DND-41 (cell line): ENCODE results near the gene ERMARD.
"Not testable (repeated sequence)": the region's sequence is repeated elsewhere in the genome, so short reads cannot be mapped to it uniquely, and the experiment has no call there.

ENCODE experiments used
- ATAC-seq: fragments of 200-7000 bp; cut with Tn5 transposase; 3 replicates; pipeline ENCODE4 v1.9.1; 2021; ENCODE audit warnings: low read depth; ENCODE audit not compliant: insufficient read depth
- DNase-seq: peaks from one replicate; pipeline ENCODE4 v3.0.0-alpha.2; 2020
- H2AFZ ChIP-seq: 2 replicates; pipeline ENCODE4 v1.6.0; 2012; ENCODE audit warnings: low read depth, low read length
- H3K27ac ChIP-seq: 2 replicates; pipeline ENCODE4 v1.5.1; 2012; ENCODE audit warnings: low read length, inconsistent platforms
- H3K27me3 ChIP-seq: fragments of 200-600 bp; sonication (generic); 2 replicates; pipeline ENCODE4 v1.6.0; 2012; ENCODE audit warnings: low read length, mild to moderate bottlenecking, inconsistent platforms; ENCODE audit not compliant: insufficient read depth, poor library complexity
- H3K36me3 ChIP-seq: 2 replicates; pipeline ENCODE4 v1.5.1; 2012; ENCODE audit warnings: low read length, inconsistent platforms; ENCODE audit not compliant: insufficient read depth
- H3K4me1 ChIP-seq: 2 replicates; pipeline ENCODE4 v1.5.1; 2012; ENCODE audit warnings: mild to moderate bottlenecking, low read length; ENCODE audit not compliant: insufficient read depth
- H3K4me2 ChIP-seq: 2 replicates; pipeline ENCODE4 v1.6.0; 2012; ENCODE audit warnings: mild to moderate bottlenecking, moderate library complexity, low read length, inconsistent platforms; ENCODE audit not compliant: insufficient read depth
- H3K4me3 ChIP-seq, 2 experiments: fragments of 200-600 bp in 1 of 2; shearing (Covaris generic) in 1 of 2; 2 replicates each; pipeline ENCODE4 v1.5.1; 2012 to 2016; ENCODE audit warnings: inconsistent platforms in 2 of 2, low read length in 2 of 2, mild to moderate bottlenecking in 2 of 2, low read depth in 1 of 2, moderate library complexity in 1 of 2
- H3K79me2 ChIP-seq: 2 replicates; pipeline ENCODE4 v1.6.0; 2012; ENCODE audit warnings: low read length, inconsistent platforms; ENCODE audit not compliant: insufficient read depth
- H3K9ac ChIP-seq: 2 replicates; pipeline ENCODE4 v1.6.0; 2012; ENCODE audit warnings: low read depth, mild to moderate bottlenecking, inconsistent platforms, low read length, moderate library complexity
- H3K9me3 ChIP-seq: 2 replicates; pipeline ENCODE4 v1.5.1; 2012; ENCODE audit warnings: low read length, moderate library complexity, mild to moderate bottlenecking, inconsistent platforms; ENCODE audit not compliant: insufficient read depth, severe bottlenecking
- H4K20me1 ChIP-seq: 2 replicates; pipeline ENCODE4 v1.6.0; 2012; ENCODE audit warnings: low read length; ENCODE audit not compliant: insufficient read depth
- EZH2 ChIP-seq: IDR thresholded peaks from 3 replicates; pipeline ENCODE4 v1.6.1; 2012; ENCODE audit warnings: borderline replicate concordance, low read depth, mild to moderate bottlenecking, moderate library complexity, low read length, inconsistent platforms; ENCODE audit not compliant: severe bottlenecking
- TF ChIP-seq, protein P1 (sequence below): IDR thresholded peaks from 2 replicates; pipeline ENCODE4 v1.5.1; 2012; ENCODE audit warnings: borderline replicate concordance, low read length, moderate library complexity, mild to moderate bottlenecking; ENCODE audit not compliant: poor library complexity, severe bottlenecking; ENCODE audit errors: extremely low read depth

The ERMARD gene

DNA sequence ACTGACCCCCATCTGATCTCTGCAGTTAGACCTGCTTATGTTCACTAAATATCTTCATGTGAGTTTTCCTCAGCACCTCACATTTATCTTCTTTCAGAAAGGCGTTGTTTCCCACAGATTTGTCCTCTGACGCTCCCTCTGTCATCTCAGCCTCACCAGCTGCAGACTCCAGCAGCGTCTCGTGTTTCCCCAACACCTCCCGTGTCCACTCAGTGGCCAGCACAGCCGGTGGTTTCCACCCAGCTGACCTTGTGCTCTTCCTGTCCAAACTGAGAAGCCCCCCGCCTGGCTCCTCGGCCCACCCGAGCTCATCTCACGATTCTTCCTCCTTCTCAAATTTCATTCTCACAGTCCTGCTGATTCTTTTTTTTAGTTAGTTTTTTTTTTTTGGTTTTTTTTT lies 12.5 kb downstream of the ERMARD start:
- H3K9ac ChIP-seq: no peak overlapping the region
- H3K9me3 ChIP-seq: no peaks in the 10 kb centered on the region
- DNase-seq (no peak), ATAC-seq (no peak)
- no peaks in the 10 kb centered on the region for H4K20me1 ChIP-seq
- H3K36me3 ChIP-seq: peaks cover 84% of the 10 kb centered on the region
- no peaks in the 10 kb centered on the region for H3K27me3 ChIP-seq
- TF ChIP-seq, protein P1, sequence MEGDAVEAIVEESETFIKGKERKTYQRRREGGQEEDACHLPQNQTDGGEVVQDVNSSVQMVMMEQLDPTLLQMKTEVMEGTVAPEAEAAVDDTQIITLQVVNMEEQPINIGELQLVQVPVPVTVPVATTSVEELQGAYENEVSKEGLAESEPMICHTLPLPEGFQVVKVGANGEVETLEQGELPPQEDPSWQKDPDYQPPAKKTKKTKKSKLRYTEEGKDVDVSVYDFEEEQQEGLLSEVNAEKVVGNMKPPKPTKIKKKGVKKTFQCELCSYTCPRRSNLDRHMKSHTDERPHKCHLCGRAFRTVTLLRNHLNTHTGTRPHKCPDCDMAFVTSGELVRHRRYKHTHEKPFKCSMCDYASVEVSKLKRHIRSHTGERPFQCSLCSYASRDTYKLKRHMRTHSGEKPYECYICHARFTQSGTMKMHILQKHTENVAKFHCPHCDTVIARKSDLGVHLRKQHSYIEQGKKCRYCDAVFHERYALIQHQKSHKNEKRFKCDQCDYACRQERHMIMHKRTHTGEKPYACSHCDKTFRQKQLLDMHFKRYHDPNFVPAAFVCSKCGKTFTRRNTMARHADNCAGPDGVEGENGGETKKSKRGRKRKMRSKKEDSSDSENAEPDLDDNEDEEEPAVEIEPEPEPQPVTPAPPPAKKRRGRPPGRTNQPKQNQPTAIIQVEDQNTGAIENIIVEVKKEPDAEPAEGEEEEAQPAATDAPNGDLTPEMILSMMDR: no peak
- TF ChIP-seq EZH2: no peak
- no peak overlapping the region for H3K4me2 ChIP-seq
- H3K79me2 ChIP-seq: no peaks in the 10 kb centered on the region
- no peaks in the 10 kb centered on the region for H3K4me1 ChIP-seq
- no peak overlapping the region for H3K27ac ChIP-seq
- H3K4me3 ChIP-seq: no peak overlapping the region
- H2AFZ ChIP-seq: no peak overlapping the region

DNA sequence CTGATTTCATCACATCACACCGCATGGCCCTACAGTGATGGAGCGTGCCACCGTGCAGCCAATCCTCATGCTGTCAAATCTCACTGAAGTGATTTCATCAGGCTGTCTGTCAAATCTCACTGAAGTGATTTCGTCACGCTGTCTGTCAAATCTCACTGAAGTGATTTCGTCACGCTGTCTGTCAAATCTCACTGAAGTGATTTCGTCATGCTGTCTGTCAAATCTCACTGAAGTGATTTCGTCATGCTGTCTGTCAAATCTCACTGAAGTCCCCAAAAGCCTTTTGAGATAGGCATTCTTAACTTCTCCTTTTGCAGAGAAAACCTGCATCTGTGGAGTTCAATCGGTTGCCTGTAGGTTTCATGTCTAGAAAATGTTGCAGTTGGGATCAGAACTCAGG lies 14.4 kb downstream of the ERMARD start:
- not testable (repeated sequence) for H3K79me2 ChIP-seq, H3K27me3 ChIP-seq, H3K9me3 ChIP-seq, H3K9ac ChIP-seq, H3K4me1 ChIP-seq, H2AFZ ChIP-seq, H3K4me2 ChIP-seq, H4K20me1 ChIP-seq, DNase-seq, H3K4me3 ChIP-seq, ATAC-seq, H3K27ac ChIP-seq
- H3K36me3 ChIP-seq: peaks cover 75% of the 10 kb centered on the region

DNA sequence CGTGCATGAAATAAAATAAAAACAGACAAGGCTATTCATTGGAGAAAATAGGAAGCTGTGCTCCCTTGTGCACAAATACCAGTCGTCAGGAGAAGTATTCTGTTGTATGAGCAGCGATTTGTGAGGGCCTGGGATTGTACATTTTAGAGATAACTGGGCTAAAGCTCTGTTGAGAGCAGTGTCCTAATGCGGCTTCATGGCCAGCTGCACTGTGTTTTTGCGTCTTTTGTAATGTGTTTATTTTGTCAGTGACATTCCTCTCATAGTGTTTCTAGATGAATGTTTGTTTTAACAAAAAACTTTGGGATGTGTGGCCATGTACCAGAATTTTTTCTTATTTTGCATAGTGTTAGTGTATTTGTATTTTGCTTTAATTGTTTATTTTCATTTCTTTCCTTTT lies 14.8 kb downstream of the ERMARD start:
- Histone ChIP-seq H4K20me1 (no peaks in the 10 kb centered on the region), H3K36me3 (peaks cover 70% of the 10 kb centered on the region), H3K79me2 (no peaks in the 10 kb centered on the region), H3K4me3 (no peak overlapping the region), H3K27ac (no peak overlapping the region), H2AFZ (no peak overlapping the region), H3K27me3 (no peaks in the 10 kb centered on the region), H3K4me2 (no peak overlapping the region), H3K9me3 (no peaks in the 10 kb centered on the region), H3K9ac (no peak overlapping the region), H3K4me1 (no peaks in the 10 kb centered on the region)
- TF ChIP-seq, protein P1: no peak
- no peak for TF ChIP-seq EZH2
- DNase-seq (no peak), ATAC-seq (no peak)

DNA sequence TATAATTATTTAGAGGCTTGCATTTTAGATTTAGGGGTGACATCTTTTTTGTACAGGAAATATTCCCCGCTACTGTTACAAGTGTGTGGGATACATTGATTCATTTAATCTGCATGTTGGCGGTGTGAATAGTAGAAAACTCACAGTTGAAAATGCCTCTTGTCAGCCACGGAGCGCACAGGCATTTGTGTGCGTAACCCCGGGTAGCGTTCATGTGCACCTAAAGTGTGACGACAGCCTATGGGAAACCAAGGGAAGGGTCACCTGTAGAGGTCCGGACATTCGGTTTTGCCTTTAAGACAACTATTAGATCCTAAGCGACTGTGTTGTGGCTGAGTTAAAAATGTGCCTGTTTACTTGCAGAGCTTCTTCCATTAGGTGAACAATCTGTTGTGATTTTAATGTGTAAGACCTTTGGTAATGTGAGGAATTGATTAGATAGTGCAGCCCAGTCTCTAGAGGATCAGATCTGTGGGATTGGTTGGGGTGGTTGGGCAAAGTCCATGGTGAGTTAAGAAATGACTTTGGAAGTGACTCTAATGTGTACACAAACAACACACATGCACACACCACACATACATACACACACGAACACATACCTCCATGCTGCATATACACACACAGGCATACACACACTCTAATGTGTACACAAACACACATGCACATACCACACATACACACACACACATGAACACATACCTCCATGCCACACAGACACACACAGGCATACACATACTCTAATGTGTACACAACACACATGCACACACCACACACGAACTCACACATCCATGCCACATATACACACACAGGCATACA lies 15.7 kb downstream of the ERMARD start:
- peaks cover 72% of the 10 kb centered on the region for H3K36me3 ChIP-seq
- DNase-seq (no peak), ATAC-seq (no peak)
- H3K27ac ChIP-seq: no peak overlapping the region
- no peak overlapping the region for H3K4me2 ChIP-seq
- no peak overlapping the region for H3K9ac ChIP-seq
- no peaks in the 10 kb centered on the region for H3K79me2 ChIP-seq
- H2AFZ ChIP-seq: no peak overlapping the region
- no peaks in the 10 kb centered on the region for H3K9me3 ChIP-seq
- H4K20me1 ChIP-seq: no peaks in the 10 kb centered on the region
- H3K27me3 ChIP-seq: no peaks in the 10 kb centered on the region
- no peak overlapping the region for H3K4me3 ChIP-seq
- no peaks in the 10 kb centered on the region for H3K4me1 ChIP-seq
- TF ChIP-seq, protein P1: no peak
- no peak for TF ChIP-seq EZH2
